HG03469 (cell line): ENCODE data around the gene GADD45B.
"Not testable (repeated sequence)": the region's sequence is repeated elsewhere in the genome, so short reads cannot be mapped to it uniquely, and the experiment has no call there.

Experiments used
- ATAC-seq: cut with Tn5 transposase; IDR thresholded peaks from one replicate; pipeline ENCODE4 v1.9.1; 2021; ENCODE audit warnings: mild to moderate bottlenecking, moderate library complexity, moderate number of reproducible peaks; ENCODE audit not compliant: unreplicated experiment

The GADD45B gene

DNA sequence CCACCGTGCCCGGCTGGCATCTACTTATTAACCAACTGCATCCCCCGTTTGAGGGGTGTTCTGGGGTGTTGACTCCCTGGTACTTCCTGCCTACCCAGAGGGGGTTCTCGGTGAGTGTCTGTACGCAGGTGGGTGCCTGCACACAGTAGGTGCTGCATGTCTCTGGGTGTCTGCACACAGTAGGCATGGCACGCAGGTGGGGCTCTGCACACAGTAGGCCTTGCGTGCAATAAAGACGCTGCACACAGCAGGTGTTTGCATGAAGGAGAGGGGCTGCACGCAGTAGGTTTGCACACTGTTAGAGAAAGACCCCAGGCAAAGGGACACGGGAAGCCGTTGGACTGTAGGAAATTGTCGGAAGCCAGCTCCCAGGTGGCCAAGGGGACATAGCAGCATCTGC lies 11.2 kb downstream of the GADD45B start:
- no peak for ATAC-seq

DNA sequence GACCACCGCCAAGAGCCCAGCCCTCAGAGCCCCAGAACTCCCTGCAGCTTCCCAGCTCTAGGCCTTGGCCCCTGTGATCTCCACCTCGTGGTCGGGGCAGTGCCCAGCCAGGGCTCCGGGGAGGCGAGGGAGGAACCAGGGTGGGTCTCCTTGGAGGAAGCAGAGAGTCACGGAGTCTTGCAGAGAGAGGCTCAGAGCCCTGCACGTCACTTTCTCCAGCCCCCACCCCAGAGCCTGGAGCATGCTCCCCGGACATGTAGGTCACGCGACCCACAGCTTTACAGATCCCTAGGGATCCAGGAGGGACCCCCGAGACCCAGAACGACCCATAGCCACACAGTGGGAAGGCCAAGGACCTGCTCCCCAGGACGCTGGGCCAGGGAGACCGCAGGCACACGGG lies 11.9 kb downstream of the GADD45B start:
- ATAC-seq = no peak

DNA sequence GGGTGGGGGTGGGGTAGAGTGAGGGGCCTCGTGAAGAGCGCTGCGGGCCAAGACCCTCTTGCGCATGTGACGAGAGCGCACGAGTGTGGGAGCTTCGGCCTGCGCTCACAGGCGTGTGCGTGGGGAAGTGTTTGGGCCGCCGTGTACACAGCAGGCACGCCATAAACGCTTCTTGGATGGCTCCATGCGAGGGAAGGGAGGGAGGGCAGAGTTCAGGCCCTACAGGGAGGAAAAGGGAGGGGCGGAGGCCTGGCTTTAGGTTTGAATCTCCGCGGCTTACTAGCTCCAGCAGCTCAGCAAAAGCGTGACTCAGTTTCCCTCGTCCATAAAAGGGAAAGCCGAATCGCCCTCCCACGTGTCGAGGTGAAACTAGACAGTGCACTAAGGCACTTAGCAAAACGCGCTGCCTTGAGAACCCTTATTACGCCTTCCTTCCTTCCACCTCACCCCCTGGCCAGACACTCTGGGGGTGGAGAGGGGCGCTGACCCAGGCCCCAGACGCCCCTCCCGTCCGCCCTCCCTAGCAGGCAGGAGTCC lies 12.5 kb downstream of the GADD45B start:
- no peak for ATAC-seq

DNA sequence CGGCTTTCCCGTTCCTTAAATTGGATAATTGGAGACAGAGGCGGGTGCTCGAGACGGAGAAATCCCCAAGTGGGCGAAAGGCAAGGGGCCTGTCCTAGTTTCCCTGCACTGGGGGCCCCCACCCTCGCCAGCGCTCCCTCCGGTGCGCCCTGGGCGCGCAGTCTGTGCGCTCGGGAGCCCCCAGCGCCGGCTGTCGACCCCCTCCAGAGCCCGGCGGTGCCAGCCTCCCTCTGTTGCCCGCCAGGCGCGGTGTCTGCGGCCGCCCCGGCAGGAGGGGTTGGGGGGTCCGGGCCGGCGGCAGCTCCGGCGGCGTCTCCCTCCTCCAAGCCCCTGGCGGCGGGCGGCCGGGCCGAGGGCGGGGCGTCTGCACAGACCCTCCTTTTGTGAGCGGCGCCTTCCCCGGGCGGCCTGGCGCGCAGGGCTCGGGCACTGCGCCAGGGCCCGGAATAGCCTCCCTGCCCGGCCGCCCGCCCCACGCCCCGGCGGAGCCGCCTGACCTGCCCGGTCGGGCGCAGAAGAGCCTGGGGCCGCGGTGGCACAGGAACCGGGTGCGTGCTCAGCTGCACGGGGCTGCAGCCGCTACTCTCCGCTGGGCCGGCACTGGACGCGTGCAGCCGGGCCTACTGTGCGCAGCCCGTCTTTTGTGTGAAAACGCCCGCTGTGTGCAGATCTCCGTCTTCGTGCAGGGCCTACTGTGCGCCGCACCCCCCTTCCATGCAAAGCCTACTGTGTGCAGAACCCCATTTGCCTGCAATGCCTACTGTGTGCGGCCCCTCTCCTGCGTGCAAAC lies 13.2 kb downstream of the GADD45B start:
- ATAC-seq = no peak

DNA sequence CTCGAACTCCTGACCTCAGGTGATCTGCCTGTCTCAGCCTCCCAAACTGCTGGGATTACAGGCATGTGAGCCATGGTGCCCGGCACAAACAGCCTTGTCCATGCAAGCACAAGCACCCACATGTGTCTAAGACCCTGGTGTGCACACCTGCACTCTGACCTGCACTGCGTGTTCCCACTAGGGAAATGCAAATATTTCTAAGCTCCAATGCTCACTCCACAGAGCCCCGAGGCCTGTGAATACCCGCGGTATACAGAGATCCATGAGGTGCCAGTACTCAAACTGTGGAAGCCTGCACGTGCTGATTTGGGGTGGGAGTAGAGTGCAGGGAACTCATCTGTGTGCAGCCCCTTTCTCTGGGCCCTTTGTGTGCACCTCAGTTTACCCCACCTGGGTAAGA lies 14.7 kb downstream of the GADD45B start:
- no peak for ATAC-seq

DNA sequence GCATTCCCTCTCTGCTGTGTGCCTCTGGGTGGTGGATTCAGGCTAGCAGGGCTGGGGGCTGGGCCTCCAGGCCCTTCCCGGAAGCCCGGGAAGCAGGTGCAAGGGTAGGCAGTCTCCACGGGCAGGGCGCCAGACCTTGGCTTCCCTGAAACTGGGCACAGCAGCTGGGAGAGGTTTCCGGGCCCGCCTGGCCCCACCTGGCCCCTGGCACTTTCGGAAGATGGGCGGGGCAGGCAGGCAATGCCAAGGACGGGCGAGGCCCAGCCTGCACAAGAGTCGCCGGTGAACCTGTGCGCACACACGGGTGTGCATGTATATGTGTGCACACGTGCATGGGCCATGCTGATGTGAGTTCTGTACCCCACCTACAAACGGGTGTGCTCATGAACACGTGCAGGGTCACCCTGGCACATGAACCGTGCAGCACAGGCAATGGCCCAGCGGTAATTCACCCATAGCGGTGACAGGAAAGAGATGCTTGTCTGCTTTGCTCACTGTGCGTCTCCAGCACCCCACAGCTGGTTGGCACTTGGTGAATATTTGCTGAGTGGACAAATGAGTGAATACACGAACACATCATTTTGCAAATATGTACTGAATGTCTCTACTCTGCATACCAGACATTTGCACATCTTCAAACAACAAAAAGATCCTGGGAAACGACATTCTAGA lies 15.3 kb downstream of the GADD45B start:
- no peak for ATAC-seq

DNA sequence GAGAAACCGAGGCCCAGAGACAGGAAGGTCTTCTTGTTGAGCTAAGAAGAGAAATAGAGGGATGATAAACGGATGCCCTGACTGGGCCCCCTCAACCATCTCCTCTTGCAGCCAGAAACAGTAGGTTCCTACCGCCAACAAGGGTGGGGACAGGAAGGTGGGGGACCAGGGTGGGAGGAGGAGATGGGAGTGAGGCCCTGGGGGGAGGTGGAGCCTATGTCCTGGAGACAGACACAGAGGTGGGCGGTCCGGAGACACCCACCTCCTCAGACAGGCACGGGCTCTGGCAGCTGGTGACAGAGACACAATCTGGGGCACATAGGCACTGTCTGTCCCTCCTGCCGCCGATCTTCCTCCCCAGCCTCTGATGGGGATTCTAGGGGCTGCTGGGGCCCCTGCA lies 16.9 kb downstream of the GADD45B start:
- no peak for ATAC-seq

DNA sequence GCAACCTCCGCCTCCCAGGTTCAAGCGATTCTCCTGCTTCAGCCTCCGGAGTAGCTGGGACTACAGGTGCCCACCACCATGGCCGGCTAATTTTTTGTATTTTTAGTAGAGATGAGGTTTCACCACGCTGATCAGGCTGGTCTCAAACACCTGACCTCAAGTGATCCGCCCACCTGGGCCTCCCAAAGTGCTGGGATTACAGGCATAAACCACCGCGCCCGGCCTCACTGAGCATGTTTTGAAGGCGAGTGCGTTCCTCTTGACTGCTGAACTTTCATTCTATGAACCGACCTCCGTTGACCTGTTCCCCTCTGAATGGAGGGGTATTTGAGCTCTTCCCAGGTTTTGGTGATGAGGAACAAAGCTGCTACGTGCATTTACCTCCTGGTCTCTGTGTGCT lies 17.5 kb downstream of the GADD45B start:
- not testable (repeated sequence) for ATAC-seq

DNA sequence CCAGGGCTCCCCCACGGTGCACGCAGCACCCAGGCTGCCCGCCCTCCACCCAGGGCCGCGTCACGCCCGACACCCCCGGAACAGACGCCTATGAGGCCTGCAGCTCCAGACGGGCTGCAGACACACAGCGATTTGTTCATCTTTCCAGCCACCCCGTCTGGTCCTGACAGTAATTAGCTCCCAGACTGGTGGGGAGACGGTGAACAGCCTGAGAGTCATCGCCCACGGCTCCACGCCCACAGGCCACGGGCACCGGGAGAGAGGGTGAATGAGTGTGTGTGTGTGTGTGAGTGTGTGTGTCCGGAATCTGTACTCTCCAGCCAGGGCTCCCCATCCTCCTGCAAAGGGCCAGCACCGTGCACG lies 18.1 kb downstream of the GADD45B start:
- ATAC-seq = no peak

DNA sequence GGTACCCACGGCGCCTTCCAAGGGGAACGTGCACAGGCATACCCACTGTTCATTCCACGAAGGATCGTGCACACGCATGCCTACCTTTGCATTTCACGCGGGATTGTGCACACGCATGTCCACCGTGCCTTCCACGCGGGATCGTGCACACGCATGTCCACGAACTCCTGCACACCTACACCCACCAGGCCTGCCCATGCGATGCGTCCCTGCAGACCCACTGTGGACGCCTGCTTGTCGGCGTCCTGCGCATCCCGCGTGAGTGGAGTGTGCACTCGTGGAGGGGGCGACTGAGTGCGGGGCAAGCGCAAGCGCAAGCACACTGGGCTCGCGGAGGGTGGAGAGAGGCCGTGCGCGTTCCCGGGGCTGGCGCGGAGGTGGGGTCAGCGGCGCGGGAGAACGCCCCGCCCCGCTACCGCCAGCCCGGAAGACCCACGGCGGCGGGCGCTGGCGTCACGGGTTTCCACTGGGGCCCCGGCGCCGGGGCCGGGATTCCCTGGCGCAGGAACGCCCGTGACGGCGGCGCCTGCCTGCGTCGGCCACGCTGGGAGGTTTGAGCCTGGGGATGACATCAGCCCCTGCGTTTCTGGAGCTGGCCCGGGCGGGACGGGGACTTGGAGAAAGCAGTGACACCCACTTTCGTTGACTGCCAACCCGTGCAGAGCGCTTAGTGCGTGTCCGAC lies 18.7 kb downstream of the GADD45B start:
- ATAC-seq = no peak

DNA sequence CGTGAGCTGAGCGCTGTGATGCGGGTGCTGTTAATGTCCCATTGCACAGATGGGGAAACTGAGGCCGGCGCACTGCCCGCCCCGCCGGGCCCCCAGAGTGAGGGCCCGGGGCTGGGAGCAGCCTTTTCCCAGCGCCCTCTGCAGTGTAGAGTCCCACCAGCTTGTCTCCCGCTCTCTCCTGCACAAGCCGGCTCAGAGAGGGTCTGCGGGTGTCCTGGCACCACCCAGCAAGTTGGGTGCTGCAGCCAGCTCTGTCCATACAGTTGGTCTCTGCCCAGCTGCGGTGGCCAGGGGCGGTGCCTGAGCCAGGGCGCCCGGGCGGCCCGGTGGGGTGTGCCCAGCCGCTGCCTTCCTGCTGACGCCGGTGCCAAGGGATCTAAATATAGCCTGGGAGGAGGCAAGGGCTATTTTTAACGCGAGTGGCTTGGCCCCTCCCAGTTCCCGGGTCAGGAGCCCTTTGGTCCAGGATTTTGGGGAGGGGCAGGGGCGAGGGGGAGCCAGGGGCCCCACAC lies 19.3 kb downstream of the GADD45B start:
- no peak for ATAC-seq

DNA sequence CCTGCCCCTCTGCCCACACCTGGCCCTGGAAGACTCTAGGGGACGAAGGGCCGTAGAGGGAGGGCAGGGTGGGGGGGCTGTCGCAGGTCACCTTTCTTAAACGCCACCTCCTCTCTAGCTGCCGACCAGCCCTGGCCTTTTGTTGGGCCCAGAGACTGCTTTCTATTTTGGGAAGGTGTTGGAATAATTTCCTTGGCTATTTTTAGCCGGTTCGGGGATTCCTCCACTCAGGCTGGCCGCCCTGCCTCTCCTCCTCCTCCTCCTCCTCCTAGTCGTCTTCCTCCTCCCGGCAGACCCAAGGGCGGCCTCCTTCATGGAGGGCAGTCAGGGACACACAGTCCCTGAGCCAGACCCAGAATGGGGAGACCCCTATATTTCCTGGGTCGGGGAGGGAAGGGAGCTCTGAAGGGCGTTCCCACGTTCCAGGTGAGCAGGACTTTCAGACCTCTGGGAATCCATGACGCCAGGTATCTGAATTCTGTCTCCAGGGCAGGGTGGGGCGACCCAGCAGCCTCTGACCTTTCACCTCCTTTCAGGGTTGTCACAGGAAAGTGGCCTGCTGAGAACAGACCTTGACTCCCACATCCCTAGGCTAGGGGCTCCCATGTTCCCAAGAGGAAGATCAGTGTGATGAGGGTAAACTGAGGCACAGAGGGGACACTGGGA lies 19.9 kb downstream of the GADD45B start:
- no peak for ATAC-seq

DNA sequence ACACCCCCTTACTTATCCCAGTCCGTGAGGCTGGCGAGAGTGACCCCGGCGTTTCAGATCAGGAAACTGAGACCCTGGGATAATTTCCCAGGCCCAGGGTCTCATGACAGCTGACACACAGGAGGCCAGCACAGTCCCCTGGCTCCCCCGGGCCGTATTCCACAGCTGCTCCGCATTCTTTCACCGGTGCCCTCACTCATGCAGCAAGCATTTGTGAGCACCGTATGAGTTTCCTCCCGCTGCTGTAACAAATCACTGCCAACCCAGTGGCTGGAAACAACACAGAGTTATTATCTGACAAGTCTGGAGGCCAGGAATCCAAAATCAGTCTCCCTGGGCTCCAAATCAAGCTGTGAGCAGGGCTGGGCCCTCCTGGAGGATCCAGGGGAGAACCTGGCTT lies 21.3 kb downstream of the GADD45B start:
- ATAC-seq = no peak

DNA sequence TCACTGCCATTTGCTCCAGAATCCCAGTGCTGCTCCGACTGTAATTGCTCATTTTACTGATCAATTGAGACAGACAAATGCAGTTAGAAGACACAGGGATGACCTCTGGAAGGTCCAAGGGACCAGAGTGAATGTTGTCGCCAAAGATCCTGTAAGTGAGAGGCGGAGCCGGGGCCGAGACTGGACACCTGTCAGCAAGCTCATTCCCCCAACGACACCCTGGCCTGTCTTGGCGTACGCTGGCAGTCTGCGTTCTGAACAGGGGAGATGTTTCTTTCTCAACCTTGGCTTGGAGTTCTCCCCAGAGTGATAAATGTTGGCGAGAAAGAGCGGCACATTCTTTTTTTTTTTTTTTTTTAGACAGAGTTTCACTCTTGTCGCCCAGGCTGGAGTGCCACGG lies 24.2 kb downstream of the GADD45B start:
- ATAC-seq = no peak

DNA sequence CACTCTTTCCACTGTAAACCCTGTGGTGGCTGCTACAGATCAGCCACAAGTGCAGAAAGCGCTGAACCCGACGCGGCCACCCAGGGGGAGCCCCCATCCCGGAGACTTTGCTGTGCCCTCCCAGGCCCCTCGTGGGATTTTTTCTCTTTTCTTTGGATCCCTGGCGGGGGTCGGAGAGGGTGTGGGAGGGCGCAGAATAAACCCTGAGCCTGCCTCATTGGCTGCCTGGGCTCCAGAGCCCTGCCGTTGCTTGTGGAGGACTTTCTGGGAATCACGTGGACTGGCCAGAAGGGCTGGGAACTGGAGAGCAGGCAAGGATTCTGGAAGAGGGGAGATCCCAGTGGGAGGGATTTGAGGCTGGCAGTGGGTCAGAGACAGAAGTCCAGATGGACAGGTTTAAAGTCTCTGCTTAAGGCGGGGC lies 24.9 kb downstream of the GADD45B start:
- ATAC-seq = no peak

DNA sequence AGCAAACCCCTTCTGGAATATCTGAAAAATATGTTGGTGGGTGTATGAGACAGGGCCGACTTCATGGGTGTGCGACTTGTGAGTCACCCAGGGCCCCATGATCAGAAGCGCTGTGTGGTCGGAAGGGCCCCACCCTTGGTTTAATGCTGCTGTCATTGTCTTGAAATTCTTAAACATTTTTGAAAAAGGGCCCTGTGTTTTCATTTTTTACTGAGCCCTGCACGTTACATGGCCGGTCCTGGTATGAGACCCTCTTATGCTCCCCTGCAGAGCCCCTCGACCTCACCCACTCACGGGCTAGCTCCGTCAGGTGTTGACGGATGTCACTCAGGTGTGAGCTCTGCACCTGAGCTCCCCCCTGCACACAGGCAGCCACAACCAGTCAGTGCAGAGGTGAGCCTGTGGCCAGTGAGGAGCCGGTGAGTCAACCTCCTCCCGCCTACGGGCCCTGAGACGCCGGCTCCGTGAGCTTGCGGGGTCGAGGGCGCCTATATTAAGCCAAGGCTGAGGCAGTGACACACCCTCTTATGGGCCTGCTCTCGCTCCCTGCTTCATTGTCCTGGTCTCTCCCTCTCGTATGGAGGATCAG lies 27.7 kb downstream of the GADD45B start:
- ATAC-seq = no peak

DNA sequence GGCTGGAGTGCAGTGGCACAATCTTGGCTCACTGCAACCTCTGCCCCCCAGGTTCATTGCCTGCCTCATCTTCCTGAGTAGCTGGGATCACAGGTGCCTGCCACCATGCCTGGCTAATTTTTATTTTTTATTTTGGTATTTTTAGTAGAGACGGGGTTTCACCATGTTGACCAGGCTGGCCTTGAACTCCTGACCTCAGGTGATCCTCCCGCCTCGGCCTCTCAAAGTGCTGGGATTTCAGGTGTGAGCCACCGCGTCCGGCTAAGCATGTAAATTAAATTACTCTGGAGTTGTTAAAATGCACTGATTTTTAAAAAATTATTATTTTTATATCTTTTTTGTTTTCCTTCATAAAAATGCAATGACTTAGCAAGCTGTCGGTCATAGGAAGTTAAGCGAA lies 30.7 kb downstream of the GADD45B start:
- not testable (repeated sequence) for ATAC-seq

DNA sequence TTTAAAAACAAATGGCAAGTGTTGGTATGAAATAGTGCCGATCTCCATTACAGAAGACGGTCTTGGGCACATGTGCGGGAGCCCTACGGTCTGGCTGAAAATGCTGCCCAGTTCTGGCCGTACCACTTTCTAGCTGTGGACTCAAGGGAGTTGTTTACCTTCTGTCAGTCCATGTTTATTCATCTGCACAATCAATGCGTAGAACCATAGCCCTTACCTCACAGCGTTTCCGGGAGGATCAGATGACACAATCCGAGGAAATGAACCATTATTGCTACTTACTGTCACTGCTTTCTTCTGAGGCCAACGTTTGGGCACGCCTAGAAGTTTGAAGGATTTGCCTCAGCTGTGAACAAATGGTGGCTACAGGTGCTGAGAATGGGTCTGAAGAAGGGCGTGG lies 31.2 kb downstream of the GADD45B start:
- no peak for ATAC-seq

DNA sequence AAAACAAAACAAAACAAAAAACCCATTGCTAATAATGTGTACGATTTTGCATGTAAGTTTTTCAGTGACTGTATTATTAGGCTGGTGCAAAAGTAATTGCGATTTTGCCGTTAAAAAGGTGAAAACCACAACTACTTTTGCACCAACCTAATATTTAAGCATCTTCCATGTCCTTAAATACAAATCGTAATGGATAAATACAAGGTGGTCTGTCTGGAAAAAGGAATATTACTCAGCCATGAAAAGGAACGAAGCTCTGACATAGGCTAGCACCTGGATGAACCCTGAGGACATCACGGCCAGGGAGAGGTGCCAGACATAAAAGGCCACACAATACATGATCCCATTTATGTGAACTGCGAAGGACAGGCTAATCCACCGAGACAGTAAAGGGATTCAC lies 33.2 kb downstream of the GADD45B start:
- ATAC-seq = no peak

DNA sequence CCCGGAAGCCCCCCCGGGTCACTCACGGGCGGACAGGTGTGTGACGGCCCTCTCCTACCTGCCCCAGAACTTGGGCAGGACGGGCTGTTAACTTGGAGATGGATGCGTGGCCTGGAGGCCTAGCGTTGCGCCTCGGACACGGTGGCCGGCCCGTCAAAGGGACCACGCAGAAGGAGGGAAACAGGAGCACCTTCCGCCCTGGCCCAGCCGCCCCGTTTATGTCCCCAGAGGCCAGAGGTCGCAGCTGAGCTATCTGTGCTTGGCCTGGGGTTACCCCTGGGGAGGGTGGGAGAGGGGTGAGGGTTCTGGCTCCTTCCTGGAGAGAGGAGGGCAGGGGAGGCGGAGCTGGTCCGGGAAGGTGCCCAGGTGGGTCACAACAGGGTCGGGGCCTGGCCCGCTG lies 35.6 kb downstream of the GADD45B start:
- ATAC-seq = no peak

DNA sequence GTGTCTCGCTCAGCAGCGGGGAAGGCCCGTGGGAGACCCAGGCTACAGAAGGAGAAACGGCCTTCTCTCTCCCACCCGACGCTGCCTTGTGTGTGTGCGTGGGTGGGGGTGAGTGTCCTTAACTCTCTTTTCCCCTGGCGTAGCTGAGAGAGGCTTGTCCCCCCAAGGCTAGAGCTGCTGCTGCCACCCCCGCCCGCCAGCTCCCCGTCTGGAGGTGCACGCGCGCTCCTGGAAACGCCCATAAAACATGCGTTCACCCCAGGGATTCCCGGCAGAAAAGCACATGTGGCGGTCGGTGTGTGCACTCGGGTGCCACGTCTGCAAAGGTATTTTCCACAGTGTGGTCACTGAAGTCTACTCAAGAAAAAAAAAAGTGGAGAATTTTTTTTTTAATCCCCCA lies 36.1 kb downstream of the GADD45B start:
- ATAC-seq = no peak
